A204.1 (cell line): ENCODE measurements around the gene ITGBL1.
A peak's percentile ranks its signal among the peaks of the same experiment; 100 is the strongest.

Experiments used
- FAIRE-seq: peaks from 2 replicates; lab custom pipeline; 2012; peaks lifted over from hg19 to GRCh38; lab: Jason Lieb, UNC

The ITGBL1 gene

GRCh38 chr13:101755228-101755887 is 302.9 kb downstream of the ITGBL1 start:
- no peak for FAIRE-seq

GRCh38 chr13:101757446-101758039 is 305.1 kb downstream of the ITGBL1 start:
- peak; percentile 97 for FAIRE-seq

- FAIRE-seq, result no peak
Observed at GRCh38 chr13:101763191-101763590, 310.7 kb downstream of the ITGBL1 start.
